Islet precursor cell (in vitro differentiated cells): ENCODE measurements around the gene CNNM2.
A peak's percentile ranks its signal among the peaks of the same experiment; 100 is the strongest.
"Not testable (repeated sequence)": the region's sequence is repeated elsewhere in the genome, so short reads cannot be mapped to it uniquely, and the experiment has no call there.

ENCODE experiments used
- DNase-seq: peaks from one replicate; pipeline ENCODE4 v3.0.0-alpha.2; 2018

The CNNM2 gene

GRCh38 chr10:102927311-102928010 is 9.4 kb downstream of the CNNM2 start:
- DNase-seq: no peak

GRCh38 chr10:102928442-102928841 is 10.3 kb downstream of the CNNM2 start:
- not testable (repeated sequence) for DNase-seq

- DNase-seq: no peak
These were observed 12.6 kb downstream of the CNNM2 start for GRCh38 chr10:102930720-102931119.

- no peak for DNase-seq
These were observed 13.5 kb downstream of the CNNM2 start for GRCh38 chr10:102931643-102932042.

GRCh38 chr10:102935505-102935904 is 17.4 kb downstream of the CNNM2 start:
- DNase-seq: no peak

GRCh38 chr10:102935939-102936605 is 18.0 kb downstream of the CNNM2 start:
- DNase-seq: no peak

- DNase-seq: peak; percentile 80
These were observed 23.3 kb downstream of the CNNM2 start for GRCh38 chr10:102941401-102941800.

GRCh38 chr10:102945449-102945848 is 27.4 kb downstream of the CNNM2 start:
- DNase-seq: no peak

- no peak for DNase-seq
These were observed 27.9 kb downstream of the CNNM2 start for GRCh38 chr10:102945962-102946361.

GRCh38 chr10:102946992-102947391 is 28.9 kb downstream of the CNNM2 start:
- no peak for DNase-seq

GRCh38 chr10:102948176-102948575 is 30.1 kb downstream of the CNNM2 start:
- DNase-seq: no peak

- DNase-seq: no peak
These were observed 30.7 kb downstream of the CNNM2 start for GRCh38 chr10:102948786-102949185.

GRCh38 chr10:102949916-102950315 is 31.8 kb downstream of the CNNM2 start:
- DNase-seq: no peak

GRCh38 chr10:102951316-102951715 is 33.2 kb downstream of the CNNM2 start:
- no peak for DNase-seq

- no peak for DNase-seq
These were observed 41.3 kb downstream of the CNNM2 start for GRCh38 chr10:102959360-102959759.

GRCh38 chr10:102960157-102960556 is 42.1 kb downstream of the CNNM2 start:
- no peak for DNase-seq

GRCh38 chr10:102962267-102962666 is 44.2 kb downstream of the CNNM2 start:
- no peak for DNase-seq

- no peak for DNase-seq
These were observed 45.1 kb downstream of the CNNM2 start for GRCh38 chr10:102962951-102963755.

- DNase-seq: no peak
These were observed 45.6 kb downstream of the CNNM2 start for GRCh38 chr10:102963756-102964025.

GRCh38 chr10:102964064-102964463 is 46.0 kb downstream of the CNNM2 start:
- DNase-seq: not testable (repeated sequence)

- no peak for DNase-seq
These were observed 46.6 kb downstream of the CNNM2 start for GRCh38 chr10:102964713-102965112.

- no peak for DNase-seq
These were observed 47.3 kb downstream of the CNNM2 start for GRCh38 chr10:102965311-102965851.

- DNase-seq: no peak
These were observed 49.0 kb downstream of the CNNM2 start for GRCh38 chr10:102967123-102967522.
